ENCODE results near the gene SYT1.

Gene SYT1

GRCh38 chr12:79366374-79366773, 501.8 kb downstream of the SYT1 start:
- no peak for DNase-seq

GRCh38 chr12:79367032-79367589, 502.5 kb downstream of the SYT1 start:
- no peak for DNase-seq

GRCh38 chr12:79370021-79370420, 505.4 kb downstream of the SYT1 start:
- no peak for DNase-seq

DNA sequence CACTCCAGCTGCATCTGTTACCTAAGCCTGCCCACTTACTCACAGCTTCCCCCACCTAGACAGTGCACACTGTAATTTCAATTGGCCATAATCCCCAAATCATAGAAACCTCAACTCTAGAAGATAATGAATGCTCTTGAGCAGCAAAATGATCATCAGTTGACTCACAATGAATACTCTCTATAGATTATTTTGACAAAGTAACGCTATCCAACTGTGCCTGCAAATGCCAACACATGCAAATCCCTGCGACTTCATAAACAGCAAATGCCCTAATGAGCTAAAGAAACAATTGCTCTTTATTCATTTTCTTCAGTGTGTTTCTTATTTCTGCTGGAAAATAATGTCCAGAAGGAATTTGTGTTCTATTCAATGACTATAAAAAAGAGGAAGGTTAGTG, 506.7 kb downstream of the SYT1 start:
- no peak for DNase-seq

GRCh38 chr12:79373896-79374499, 509.4 kb downstream of the SYT1 start:
- no peak for DNase-seq

DNA sequence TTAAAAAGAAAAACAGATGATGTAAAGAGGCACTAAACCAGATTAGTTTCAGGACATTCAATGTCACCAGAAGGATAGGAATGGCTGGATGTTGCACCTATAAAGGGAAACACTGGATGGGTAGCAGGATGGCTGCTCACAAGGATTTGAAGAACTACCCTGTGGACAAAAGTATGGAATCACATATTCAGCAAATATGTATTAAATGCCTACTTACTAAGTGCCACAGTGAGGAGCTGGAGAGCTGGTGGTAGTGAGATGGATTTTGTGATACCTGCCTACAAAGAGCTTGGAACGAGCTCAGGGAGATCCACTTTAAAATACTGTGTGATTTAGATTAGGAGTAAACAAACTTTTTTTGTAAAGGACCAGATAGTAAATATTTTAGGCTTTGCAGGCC, 510.0 kb downstream of the SYT1 start:
- no peak for DNase-seq

- no peak for DNase-seq
These were observed 510.5 kb downstream of the SYT1 start for GRCh38 chr12:79375050-79375449.

- no peak for DNase-seq
These were observed 513.9 kb downstream of the SYT1 start for GRCh38 chr12:79378496-79378895.

DNA sequence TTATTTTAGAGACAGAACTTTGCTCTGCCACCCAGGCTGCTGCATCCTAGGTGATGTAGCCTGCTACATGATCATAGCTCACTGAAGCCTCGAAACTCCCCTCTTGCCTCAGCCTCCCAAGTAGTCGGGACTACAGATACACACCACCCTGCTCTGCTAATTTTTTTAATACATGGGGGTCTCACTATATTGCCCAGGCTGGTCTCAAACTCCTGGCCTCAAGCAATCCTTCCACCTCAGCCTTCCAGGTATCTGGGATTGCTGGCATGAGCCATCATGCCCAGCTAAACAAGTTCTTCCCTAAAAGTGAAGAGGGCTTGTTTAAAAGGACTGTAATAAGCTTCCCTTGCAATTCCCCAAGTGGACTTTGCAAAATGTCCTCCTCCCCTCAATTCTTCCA, 515.8 kb downstream of the SYT1 start:
- no peak for DNase-seq

DNA sequence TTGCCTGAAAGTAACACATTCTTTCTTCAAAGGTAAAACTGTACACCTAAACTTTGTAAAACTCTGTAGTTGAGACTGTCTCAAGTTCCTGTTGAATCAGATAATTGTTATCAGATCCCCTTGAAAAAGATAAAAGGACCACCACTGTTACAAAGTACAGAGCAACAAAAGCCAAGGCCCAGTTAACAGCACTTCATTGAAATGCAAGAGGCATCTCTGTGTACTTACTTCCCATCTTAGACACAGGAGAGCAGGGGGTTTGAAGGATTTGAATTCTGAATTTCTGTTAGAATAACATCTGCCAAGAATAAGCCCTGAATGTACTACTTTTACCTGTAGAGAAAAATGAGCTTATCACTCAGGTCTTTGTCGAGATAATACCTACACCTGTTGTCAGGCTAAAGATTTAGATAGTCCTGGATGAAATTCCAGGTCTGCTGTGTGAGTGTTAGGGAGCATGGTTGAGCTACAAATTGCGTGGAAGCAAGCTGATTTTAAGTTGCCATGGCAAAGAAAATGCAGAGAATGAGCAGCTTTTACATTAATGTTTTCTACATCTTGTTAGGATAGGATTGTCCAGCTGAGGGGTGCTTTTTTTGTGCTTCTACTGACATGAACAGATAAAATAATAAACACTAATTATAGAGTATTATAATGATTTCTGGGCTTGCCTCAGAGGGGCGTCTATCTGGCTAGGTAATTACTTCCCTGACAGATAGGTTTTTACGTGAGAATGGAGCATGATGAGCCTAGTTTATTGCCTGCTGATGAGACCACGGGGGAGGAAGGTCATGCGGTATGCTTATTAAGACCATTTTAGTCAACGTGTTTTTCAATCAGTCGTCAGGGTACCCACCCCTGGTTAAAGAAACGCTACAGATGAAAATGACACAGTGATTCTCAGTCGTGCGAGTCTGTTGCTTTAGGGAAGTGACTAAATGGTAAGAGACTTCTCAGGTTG, 517.0 kb downstream of the SYT1 start:
- no peak for DNase-seq

- no peak for DNase-seq
These were observed 520.0 kb downstream of the SYT1 start for GRCh38 chr12:79384551-79384950.

- no peak for DNase-seq
These were observed 523.4 kb downstream of the SYT1 start for GRCh38 chr12:79388011-79388410.

DNA sequence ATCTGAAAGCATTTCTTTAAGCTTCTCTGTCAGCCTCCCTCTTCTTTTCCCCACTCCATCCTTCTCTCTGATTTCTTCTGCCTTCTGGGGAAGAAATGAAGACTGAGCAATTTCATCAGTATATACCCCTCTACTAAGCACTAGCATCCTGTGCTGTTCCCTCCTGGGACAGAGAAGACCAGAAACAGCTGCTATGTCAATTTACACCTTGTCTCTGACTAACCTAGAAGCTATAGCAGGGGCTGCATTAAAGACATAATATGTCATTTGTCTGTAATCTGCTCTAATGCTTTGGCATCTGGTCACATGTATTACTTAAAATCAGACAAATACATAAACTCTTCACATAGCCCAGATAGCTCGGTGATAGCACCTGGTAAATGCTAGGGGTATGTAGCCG, 529.3 kb downstream of the SYT1 start:
- DNase-seq: no peak

GRCh38 chr12:79397609-79398008, 533.0 kb downstream of the SYT1 start:
- DNase-seq: no peak

DNA sequence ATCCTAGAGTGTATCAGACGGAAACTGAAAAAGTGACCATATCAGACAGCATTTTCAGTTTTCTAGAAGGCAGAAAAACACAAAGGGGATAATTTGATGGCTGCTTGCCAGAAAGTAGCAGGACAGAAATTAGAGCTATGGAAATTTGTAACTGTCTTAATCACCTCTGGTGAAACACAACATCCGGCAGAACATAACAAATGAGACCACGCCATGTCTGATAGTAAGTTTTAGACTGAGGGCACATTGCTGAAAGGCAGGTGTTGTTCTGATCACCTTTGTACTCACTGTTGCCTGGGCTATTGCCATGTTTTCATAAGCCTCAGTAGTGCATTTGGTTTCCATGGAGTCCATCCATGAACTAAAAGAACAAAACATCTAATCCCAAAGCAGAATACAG, 535.9 kb downstream of the SYT1 start:
- no peak for DNase-seq

DNA sequence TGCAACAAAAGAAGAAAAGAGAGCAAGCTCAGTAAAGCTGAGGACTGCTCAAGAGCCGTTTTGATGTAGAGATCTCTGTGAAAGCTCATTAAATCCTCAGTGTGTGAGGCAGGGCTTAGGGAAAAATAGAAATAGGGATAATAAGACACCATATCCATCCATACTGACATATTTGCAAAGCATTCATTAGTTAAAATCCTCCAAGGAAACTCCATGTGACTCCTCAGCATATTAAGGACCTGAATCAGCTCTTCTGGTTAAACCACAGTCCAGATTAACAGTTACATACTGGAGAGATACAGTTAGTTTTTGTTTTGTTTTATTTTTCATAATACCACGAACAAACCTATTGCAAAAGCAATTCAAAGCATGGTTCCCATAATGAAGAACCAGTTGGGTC, 538.0 kb downstream of the SYT1 start:
- DNase-seq: no peak

GRCh38 chr12:79406993-79407392, 542.4 kb downstream of the SYT1 start:
- no peak for DNase-seq

- no peak for DNase-seq
These were observed 543.4 kb downstream of the SYT1 start for GRCh38 chr12:79407671-79408622.

DNA sequence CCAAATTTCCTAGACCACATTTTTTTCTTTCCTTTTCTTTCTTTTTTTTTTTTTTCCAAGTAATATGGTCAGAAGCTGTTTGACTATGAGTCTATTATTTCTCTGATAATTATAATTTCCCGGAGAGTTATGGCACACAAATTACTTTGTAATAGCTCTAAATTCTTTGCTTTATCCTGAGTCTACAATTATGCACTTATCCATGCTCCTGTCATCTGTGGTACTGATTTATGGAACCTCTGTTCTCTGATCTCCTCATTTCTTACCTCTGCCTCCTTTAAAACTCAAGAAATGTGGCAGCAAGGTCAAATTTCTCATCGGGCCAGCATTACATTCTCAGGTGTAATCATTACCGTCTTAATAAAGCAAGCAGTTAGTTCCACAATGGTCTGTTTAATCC, 544.1 kb downstream of the SYT1 start:
- no peak for DNase-seq

DNA sequence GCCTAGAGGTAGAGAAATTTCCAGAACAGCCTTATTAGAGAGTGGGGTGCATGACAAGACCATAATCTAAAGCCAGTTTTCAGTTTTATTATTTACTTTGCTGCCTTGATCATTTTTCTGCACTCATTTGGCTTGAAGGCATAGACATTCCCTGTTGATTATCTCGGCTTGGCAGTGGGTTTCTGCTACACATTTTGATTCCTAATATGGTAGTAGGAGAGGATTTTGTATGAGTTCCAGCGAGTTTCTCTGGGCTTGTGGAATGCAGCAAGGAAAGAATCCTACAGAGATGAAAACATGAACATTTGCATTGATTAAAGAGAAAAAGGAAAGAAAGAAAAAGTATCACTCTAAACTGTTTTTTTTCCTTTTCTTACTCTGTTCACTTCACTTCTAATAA, 545.0 kb downstream of the SYT1 start:
- DNase-seq: no peak

DNA sequence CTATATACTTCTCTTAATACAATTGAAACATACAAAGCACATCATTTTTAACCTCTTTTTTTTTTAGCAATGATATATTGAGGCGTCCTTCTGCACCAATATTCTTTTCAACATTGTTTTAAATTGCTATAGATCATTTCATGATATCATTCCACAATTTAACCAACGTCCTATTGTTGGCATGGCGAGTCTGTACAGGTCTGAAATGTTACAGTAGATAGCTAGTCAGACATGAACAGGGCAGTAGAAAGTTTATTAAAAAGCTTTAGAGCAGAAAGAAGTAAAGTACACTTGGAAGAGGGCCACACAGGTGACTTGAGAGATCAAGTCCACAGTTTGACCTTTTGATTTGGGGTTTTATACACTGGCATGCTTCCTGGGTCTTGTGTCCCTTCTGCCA, 547.2 kb downstream of the SYT1 start:
- DNase-seq: no peak

DNA sequence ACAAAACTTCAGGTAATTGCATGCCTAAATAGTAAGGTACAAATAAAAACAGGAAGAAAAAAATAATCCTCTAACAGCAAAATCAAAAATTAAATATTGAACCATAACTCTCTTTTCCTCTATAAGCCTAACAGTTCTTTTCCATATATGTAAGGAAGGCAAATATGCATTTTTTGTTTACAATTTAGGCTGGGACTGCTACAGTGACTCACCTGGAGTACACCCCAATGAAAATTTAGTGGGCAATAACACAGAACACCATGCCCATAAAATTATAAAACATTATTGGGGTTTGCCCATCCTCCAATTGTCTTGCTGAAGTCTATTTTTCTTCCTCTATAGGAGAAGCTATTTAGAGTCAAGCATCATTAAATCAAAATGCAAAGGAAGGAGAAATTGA, 549.2 kb downstream of the SYT1 start:
- DNase-seq: no peak

DNA sequence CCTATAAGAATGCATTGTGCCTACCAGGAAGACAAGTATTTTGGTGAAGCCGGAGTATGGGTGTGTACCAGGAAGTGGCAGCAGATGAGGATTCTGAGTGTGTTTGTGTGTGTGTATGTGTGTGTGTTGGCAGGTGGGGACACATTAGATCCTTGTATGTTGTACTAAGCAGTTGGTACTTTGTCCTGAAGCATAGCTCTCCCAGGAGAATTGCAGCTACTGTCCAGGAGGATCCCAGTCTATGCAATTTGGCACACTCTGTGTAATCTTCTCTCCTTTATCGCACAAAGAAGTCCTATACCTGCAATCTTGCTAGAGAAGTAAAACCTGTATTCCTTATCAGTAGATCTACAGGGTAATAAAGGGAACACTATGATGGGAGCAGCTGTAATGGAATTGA, 549.7 kb downstream of the SYT1 start:
- no peak for DNase-seq
